GM23338 (cell line): ENCODE results near the gene KIT. TPM values are rescaled to one million over a fixed set of nuclear protein-coding genes. Genes with fewer than 3 reads are reported as not detected.

Experiments used
- ATAC-seq: fragments of 200-7000 bp; cut with Tn5 transposase; 3 replicates; pipeline ENCODE4 v1.9.1; 2020
- DNase-seq: peaks from one replicate; pipeline ENCODE4 v3.0.0-alpha.2; 2015; ENCODE audit warnings: low spot score
- H2AFZ ChIP-seq: fragments of 200-600 bp; sonication (generic); 2 replicates; pipeline ENCODE4 v1.8.0; 2016; ENCODE audit warnings: antibody characterized with exemption, mild to moderate bottlenecking, moderate library complexity
- H3F3A ChIP-seq: fragments of 200-600 bp; sonication (generic); replicated peaks from 2 replicates; pipeline ENCODE4 v1.8.0; 2017; ENCODE audit warnings: antibody characterized with exemption, mixed run types, low read depth
- H3K27ac ChIP-seq: fragments of 200-600 bp; sonication (generic); 2 replicates; pipeline ENCODE4 v1.6.1; 2016; ENCODE audit warnings: low read depth
- H3K27me3 ChIP-seq: fragments of 200-600 bp; sonication (generic); 2 replicates; pipeline ENCODE4 v1.8.0; 2016; ENCODE audit warnings: mild to moderate bottlenecking, mixed run types, moderate library complexity; ENCODE audit not compliant: insufficient read depth
- H3K36me3 ChIP-seq: fragments of 200-600 bp; sonication (generic); 2 replicates; pipeline ENCODE4 v1.8.0; 2016; ENCODE audit warnings: mild to moderate bottlenecking; ENCODE audit not compliant: insufficient read depth
- H3K4me1 ChIP-seq: fragments of 200-600 bp; sonication (generic); 2 replicates; pipeline ENCODE4 v1.8.0; 2016; ENCODE audit warnings: mild to moderate bottlenecking, moderate library complexity; ENCODE audit not compliant: insufficient read depth
- H3K4me2 ChIP-seq: fragments of 200-600 bp; sonication (generic); 2 replicates; pipeline ENCODE4 v1.7.1; 2017; ENCODE audit warnings: mixed run types
- H3K4me3 ChIP-seq: fragments of 200-600 bp; sonication (generic); 2 replicates; pipeline ENCODE4 v1.6.1; 2016; ENCODE audit warnings: mixed run types
- H3K79me2 ChIP-seq: fragments of 200-600 bp; sonication (generic); replicated peaks from 2 replicates; pipeline ENCODE4 v1.8.0; 2017; ENCODE audit warnings: mild to moderate bottlenecking; ENCODE audit not compliant: insufficient read depth
- H3K9me2 ChIP-seq: fragments of 200-600 bp; sonication (generic); 2 replicates; pipeline ENCODE4 v1.8.0; 2017; ENCODE audit not compliant: insufficient read depth
- H4K20me1 ChIP-seq: fragments of 200-600 bp; sonication (generic); replicated peaks from 2 replicates; pipeline ENCODE4 v1.8.0; 2017; ENCODE audit warnings: mild to moderate bottlenecking; ENCODE audit not compliant: insufficient read depth
- H3K27ac Mint-ChIP-seq: 2 replicates; pipeline ENCODE4 v1.8.0; 2020; ENCODE audit warnings: inconsistent platforms, mild to moderate bottlenecking, moderate library complexity, mixed read lengths
- H3K27me3 Mint-ChIP-seq: 3 replicates; pipeline ENCODE4 v1.8.0; 2022; ENCODE audit warnings: low read depth, mild to moderate bottlenecking, moderate library complexity, mixed read lengths, inconsistent platforms; ENCODE audit not compliant: insufficient read depth, poor library complexity
- H3K36me3 Mint-ChIP-seq: 3 replicates; pipeline ENCODE4 v1.8.0; 2021; ENCODE audit warnings: low read depth, mild to moderate bottlenecking, inconsistent platforms, moderate library complexity, mixed read lengths
- H3K4me1 Mint-ChIP-seq: 3 replicates; pipeline ENCODE4 v1.8.0; 2020; ENCODE audit warnings: mild to moderate bottlenecking, inconsistent platforms, mixed read lengths
- H3K4me3 Mint-ChIP-seq: 3 replicates; pipeline ENCODE4 v1.8.0; 2021; ENCODE audit warnings: moderate library complexity, mild to moderate bottlenecking, inconsistent platforms, mixed read lengths
- H3K9me3 Mint-ChIP-seq: 3 replicates; pipeline ENCODE4 v1.8.0; 2020; ENCODE audit warnings: moderate library complexity, mild to moderate bottlenecking, inconsistent platforms, mixed read lengths
- CREB1 ChIP-seq: fragments of 250-450 bp; sonication (Bioruptor Pico); IDR thresholded peaks from 2 replicates; pipeline ENCODE4 v1.5.0; 2020; ENCODE audit warnings: low read depth, mild to moderate bottlenecking, moderate library complexity
- CTCF ChIP-seq, 2 experiments: fragments of 200-600 bp in 1 of 2; sonication (generic) in 1 of 2; conservative IDR thresholded peaks; 2 replicates each; pipeline versions ENCODE4 v1.5.1 to v1.6.1; 2016 to 2017; ENCODE audit warnings: antibody characterized with exemption in 2 of 2, low read depth in 2 of 2, mild to moderate bottlenecking in 2 of 2, moderate library complexity in 1 of 2
- EZH2phosphoT487 ChIP-seq: fragments of 200-600 bp; sonication (generic); IDR thresholded peaks from one replicate; pipeline ENCODE4 v1.8.1; 2018; ENCODE audit warnings: antibody characterized with exemption; ENCODE audit not compliant: unreplicated experiment
- POLR2AphosphoS5 ChIP-seq: IDR thresholded peaks from 2 replicates; pipeline ENCODE4 v1.6.1; 2016; ENCODE audit warnings: antibody characterized with exemption, low read depth
- STAT1 ChIP-seq: IDR thresholded peaks from one replicate; pipeline ENCODE4 v1.6.1; 2016; ENCODE audit warnings: antibody characterized with exemption; ENCODE audit not compliant: unreplicated experiment
- ZNF331 ChIP-seq: fragments of 250-450 bp; sonication (Bioruptor Pico); IDR thresholded peaks from 2 replicates; pipeline ENCODE4 v1.5.0; 2020; ENCODE audit warnings: low read depth, mild to moderate bottlenecking, moderate library complexity
- ZNF462 ChIP-seq: fragments of 250-450 bp; sonication (Bioruptor Pico); IDR thresholded peaks from 2 replicates; pipeline ENCODE4 v1.5.0; 2020; ENCODE audit warnings: mild to moderate bottlenecking, moderate library complexity
- polyA plus RNA-seq: library from polyadenylated mRNA; unstranded; fragments of >200 nt; fragmentation: Nextera tagmentation; extraction: Ambion mirVana; gene quantifications from 2 replicates; pipeline ENCODE4 v1.2.1, GENCODE V29; 2016
- total RNA-seq: library from RNA; depleted of rRNA; stranded (reverse); fragments of >200 nt; shearing (Covaris generic); gene quantifications from 2 replicates; pipeline ENCODE4 v1.2.3, GENCODE V29; 2014

Gene KIT
- total and polyA plus RNA-seq, 2 experiments from 2014 or later: 9.0 to 28.4 TPM

GRCh38 chr4:54676658-54677057, 18.9 kb downstream of the KIT start:
- ATAC-seq (no peak; the same call in 2 of the 3 replicates), DNase-seq (no peak)
- Histone ChIP-seq H3K27ac (no peak overlapping the region), H3K9me2 (no peaks in the 10 kb centered on the region), H3K36me3 (no peaks in the 10 kb centered on the region), H3K79me2 (peaks cover 77% of the 10 kb centered on the region), H3F3A (no peaks in the 10 kb centered on the region), H3K4me3 (no peak overlapping the region), H3K4me1 (peaks cover 48% of the 10 kb centered on the region), H3K4me2 (no peak overlapping the region), H4K20me1 (0 out of 2 replicates have a peak, but pooled peaks cover 7% of the 10 kb centered on the region), H2AFZ (no peak overlapping the region), H3K27me3 (no peaks in the 10 kb centered on the region)
- Mint-ChIP-seq H3K4me1 (peaks cover 53% of the 10 kb centered on the region), H3K36me3 (no peaks in the 10 kb centered on the region), H3K27me3 (peaks cover 5% of the 10 kb centered on the region), H3K9me3 (peaks cover 2% of the 10 kb centered on the region; the same call in 1 of the 3 replicates), H3K27ac (peak overlapping the region; percentile 47; the same call in 1 of the 2 replicates), H3K4me3 (no peak overlapping the region)
- TF ChIP-seq EZH2phosphoT487: no peak
- TF ChIP-seq ZNF331 (CRISPR knock-in tag): no peak

- Histone ChIP-seq H3F3A (no peaks in the 10 kb centered on the region), H3K27me3 (no peaks in the 10 kb centered on the region), H3K4me2 (no peak overlapping the region), H3K79me2 (peaks cover 75% of the 10 kb centered on the region), H2AFZ (no peak overlapping the region), H3K27ac (no peak overlapping the region), H3K36me3 (no peaks in the 10 kb centered on the region), H4K20me1 (0 out of 2 replicates have a peak, but pooled peaks cover 7% of the 10 kb centered on the region), H3K4me3 (no peak overlapping the region), H3K4me1 (peaks cover 48% of the 10 kb centered on the region), H3K9me2 (no peaks in the 10 kb centered on the region)
- ATAC-seq (peak; percentile 44), DNase-seq (peak; percentile 62)
- peaks cover 2% of the 10 kb centered on the region; the same call in 1 of the 3 replicates for H3K9me3 Mint-ChIP-seq
- no peak overlapping the region for H3K27ac Mint-ChIP-seq
- H3K27me3 Mint-ChIP-seq: peaks cover 7% of the 10 kb centered on the region
- peak; percentile 46 to 57 for TF ChIP-seq CTCF (conservative IDR thresholded peaks at IDR 0.05; ENCODE audit: low read depth in 2 of 2)
- no peak for TF ChIP-seq STAT1
- H3K36me3 Mint-ChIP-seq: no peaks in the 10 kb centered on the region
- H3K4me3 Mint-ChIP-seq: no peak overlapping the region
- H3K4me1 Mint-ChIP-seq: peaks cover 53% of the 10 kb centered on the region
These were observed 19.7 kb downstream of the KIT start for GRCh38 chr4:54677416-54677815.

- no peak for DNase-seq
- Histone ChIP-seq H3K9me2 (no peaks in the 10 kb centered on the region), H3K4me3 (no peak overlapping the region), H3K36me3 (no peaks in the 10 kb centered on the region), H3F3A (no peaks in the 10 kb centered on the region), H3K27me3 (no peaks in the 10 kb centered on the region), H3K79me2 (peaks cover 68% of the 10 kb centered on the region), H3K4me1 (peaks cover 48% of the 10 kb centered on the region), H3K4me2 (peak overlapping the region; percentile 70; the same call in 1 of the 2 replicates), H4K20me1 (0 out of 2 replicates have a peak, but pooled peaks cover 7% of the 10 kb centered on the region), H2AFZ (no peak overlapping the region), H3K27ac (no peak overlapping the region)
- Mint-ChIP-seq H3K36me3 (no peaks in the 10 kb centered on the region), H3K9me3 (peaks cover 1% of the 10 kb centered on the region; the same call in 1 of the 3 replicates), H3K27ac (peak overlapping the region; percentile 57; the same call in 1 of the 2 replicates), H3K27me3 (peaks cover 9% of the 10 kb centered on the region), H3K4me1 (peaks cover 53% of the 10 kb centered on the region), H3K4me3 (no peak overlapping the region)
- ATAC-seq: no peak
- TF ChIP-seq CREB1 (no peak), POLR2AphosphoS5 (no peak), ZNF462 (CRISPR knock-in tag) (no peak), EZH2phosphoT487 (no peak)
These were observed 20.3 kb downstream of the KIT start for GRCh38 chr4:54677853-54678650.
